HPDE6-E6E7 (cell line): ENCODE results near the gene PHF2.

Experiments used
- DNase-seq: peaks from one replicate; pipeline ENCODE4 v3.0.0; 2011; ENCODE audit warnings: missing footprints; ENCODE audit errors: extremely low spot score

Gene PHF2

DNA sequence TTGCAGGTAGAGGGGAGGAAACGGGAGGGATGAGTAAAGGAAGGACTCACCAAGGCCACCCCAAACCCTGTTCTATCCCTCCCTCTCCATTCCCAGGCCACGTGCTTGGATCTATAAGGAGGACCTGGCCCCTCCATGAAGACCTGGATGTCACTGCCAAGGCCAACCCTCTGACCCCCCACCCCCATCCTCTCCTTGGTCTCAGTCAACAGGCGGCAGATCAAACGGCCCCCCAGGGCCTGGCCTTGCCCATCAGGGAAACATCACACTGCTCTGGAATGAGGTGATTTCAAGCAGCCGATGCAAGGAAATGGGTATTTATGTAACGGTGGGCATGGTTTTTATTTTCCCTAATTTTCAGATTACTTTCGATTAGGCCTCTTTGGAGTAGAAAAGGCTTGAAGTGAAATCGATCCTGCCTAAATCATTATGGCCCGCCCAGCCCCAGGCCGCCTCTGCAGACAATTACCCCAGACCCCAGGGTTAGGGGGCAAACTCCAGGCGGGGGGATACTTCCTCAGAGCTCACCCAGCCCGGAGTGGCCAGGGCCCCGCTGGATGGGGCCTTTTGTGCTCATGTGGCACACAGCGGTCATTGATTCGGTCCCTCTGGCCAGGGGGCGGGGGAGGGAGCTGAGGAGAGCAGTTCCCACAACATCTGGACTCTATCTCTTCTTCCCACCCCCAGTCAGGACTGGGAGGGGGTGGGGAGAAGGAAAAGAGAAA is 125.3 kb downstream of the PHF2 start:
- no peak for DNase-seq

DNA sequence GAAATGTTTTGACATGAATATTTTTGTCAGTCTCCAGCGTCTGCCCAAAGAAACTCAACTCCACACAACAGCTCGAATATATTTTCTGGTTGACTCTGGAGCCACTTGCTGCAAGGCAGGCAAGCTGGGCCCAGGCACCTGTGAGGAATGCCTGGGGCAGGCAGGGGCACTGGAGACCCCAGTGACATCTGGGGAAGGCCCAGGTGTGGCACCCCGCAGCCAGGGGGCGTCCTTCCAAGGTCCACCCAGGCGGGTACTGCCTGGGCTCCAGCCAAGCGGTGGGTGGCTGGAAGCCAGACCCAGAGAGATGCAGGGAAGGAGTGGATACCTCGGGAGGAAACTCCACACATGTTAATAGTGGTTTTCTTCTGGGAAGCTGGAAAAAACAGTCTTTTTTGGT is 125.9 kb downstream of the PHF2 start:
- DNase-seq = no peak

GRCh38 chr9:93708289-93708986 is 132.1 kb downstream of the PHF2 start:
- no peak for DNase-seq

- no peak for DNase-seq
Measured at GRCh38 chr9:93708987-93709302, 132.6 kb downstream of the PHF2 start.

DNA sequence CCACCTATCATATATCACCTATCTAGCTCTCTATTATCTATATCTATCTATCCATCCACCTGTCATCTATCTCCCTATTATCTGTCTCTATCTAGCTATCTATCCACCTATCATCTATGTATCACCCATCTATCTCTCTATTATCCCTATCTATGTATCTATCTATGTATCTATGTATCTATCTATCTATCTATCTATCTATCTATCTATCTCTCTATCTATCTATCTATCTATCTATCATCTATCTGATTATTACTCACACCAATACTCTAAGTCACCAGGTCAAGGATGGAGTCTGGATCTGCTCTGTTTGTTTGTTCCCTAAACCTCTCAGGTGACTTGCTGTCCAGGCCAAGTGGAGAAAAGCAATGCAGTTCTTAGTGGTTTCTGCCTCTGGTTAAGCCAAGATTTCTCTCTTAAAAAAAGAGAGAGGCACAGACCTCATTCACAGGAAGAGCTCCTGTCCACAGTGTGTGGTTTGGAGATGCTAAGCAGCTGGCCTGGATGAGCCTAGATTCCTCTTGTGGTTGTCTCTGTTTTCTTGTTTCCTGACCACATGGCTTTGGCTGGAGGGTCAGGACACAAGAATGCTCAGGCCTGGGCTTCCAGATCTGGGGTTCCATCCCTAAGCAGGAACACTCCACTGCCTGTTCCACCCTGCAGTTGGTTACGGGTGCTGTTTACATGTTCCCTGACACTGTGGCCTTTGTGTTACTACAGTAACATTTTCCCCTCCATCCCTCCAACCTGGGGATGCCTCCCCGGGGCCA is 133.4 kb downstream of the PHF2 start:
- no peak for DNase-seq

DNA sequence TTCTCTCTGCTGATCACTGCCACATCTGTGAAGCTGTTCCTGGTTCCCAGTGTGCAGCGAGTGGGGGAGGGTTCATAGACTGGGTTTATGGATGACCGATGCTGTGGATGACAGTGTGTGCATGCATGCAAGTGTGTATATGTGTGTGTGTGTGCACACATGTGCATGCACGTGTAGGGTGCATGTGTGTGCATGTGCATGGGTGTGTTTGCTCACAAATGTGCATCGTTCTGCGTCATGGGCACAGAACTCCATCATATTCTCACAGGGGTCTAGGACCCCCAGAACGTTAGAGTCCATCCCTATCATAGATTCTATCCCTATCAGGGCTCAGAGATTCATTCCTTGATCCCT is 134.0 kb downstream of the PHF2 start:
- DNase-seq = no peak

DNA sequence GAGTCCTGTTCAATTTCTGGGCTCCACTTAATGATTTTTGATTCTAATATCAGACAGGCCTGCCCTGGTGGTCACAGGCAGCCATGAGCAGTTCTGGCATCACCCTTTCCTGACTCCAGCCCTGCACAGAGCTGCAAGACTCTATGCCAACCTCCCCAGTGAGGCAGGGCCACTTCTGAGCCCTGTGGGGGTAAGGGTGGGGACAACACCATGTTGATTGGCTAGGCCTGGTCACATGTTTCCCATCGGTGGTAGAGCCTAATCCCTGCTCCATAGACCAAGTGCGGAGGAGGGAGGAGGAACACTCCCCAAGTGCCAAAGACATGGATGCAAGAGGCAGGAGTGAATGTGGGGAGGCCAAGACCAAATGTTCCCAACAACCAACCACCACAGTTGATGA is 134.6 kb downstream of the PHF2 start:
- DNase-seq = no peak

GRCh38 chr9:93712896-93713295 is 136.5 kb downstream of the PHF2 start:
- DNase-seq = no peak

- no peak for DNase-seq
Measured at GRCh38 chr9:93713716-93714115, 137.3 kb downstream of the PHF2 start.

DNA sequence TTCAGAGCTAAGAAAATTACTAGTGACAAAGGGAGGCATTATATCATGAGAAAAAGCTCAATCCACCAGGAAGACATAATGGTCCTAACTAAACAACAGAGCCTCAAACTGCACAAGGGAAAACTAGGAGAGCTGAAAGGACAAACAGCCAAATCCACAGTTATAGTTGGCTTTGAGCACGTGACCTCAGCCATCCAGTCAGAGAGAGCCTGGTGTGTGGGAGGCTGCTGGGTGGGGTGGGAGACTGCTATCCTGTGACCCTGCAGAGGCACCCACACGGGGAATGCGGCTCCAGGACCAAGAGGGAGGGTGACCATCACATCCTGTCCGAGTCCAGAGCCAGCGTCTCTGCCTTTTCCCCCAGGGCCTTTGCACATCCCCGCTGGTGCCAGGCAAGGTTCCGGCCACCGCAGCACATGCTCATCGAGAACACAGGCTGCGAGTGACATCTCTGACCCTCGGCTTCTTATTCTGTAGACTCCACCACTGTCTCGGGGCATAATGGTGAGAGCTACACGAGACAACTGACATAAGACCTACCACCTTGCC is 145.1 kb downstream of the PHF2 start:
- DNase-seq = no peak

GRCh38 chr9:93724852-93725251 is 148.5 kb downstream of the PHF2 start:
- DNase-seq = no peak

DNA sequence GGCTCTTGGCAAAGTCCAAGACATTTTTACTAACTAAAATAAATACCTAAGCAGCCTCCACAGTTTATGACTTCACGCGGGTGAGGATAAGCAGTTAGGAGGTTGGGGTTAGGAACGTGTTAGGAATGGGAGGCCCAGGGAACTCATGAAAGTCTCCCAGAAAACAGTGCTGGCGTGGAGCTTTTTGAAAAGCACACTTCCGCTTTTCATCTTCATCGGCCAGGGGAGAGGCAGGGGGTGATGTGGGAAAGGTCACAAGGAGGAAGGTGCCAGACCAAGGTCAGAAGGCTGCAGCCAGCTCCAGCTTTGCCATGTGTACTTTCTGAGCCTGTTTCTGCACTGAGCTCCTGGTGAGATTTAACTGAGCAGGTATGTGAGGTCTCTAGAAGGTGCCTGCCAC is 149.0 kb downstream of the PHF2 start:
- DNase-seq = no peak

GRCh38 chr9:93726147-93726546 is 149.8 kb downstream of the PHF2 start:
- no peak for DNase-seq
